ENCODE data around the gene EDN3. TPM values are rescaled to one million over a fixed set of nuclear protein-coding genes. Genes with fewer than 3 reads are reported as not detected.

Gene EDN3
- total and polyA plus RNA-seq, 2 donors: 0.24 to 3.1 TPM

GRCh38 chr20:59291740-59292383 is 8.5 kb upstream of the EDN3 start:
- H3K4me3 ChIP-seq (ENCODE audit: low read depth, low read length): no peak overlapping the region
- H3K36me3 ChIP-seq (ENCODE audit: insufficient read depth): no peaks in the 10 kb centered on the region
- WGBS: 89% methylated on average over 19 of the region's 19 CpGs
- DNase-seq (ENCODE audit: extremely low spot score): no peak
- no peak overlapping the region for H3K27ac ChIP-seq (ENCODE audit: low read depth)
- H3K4me1 ChIP-seq (ENCODE audit: insufficient read depth): no peaks in the 10 kb centered on the region

- H3K27ac ChIP-seq (ENCODE audit: low read depth): no peak overlapping the region
- H3K36me3 ChIP-seq (ENCODE audit: insufficient read depth): no peaks in the 10 kb centered on the region
- DNase-seq (ENCODE audit: extremely low spot score): no peak
- WGBS: 50% methylated on average over 5 of the region's 5 CpGs
- no peaks in the 10 kb centered on the region for H3K4me1 ChIP-seq (ENCODE audit: insufficient read depth)
- no peak overlapping the region for H3K4me3 ChIP-seq (ENCODE audit: low read depth, low read length)
These were observed 4.9 kb upstream of the EDN3 start for GRCh38 chr20:59295531-59295930.

DNA sequence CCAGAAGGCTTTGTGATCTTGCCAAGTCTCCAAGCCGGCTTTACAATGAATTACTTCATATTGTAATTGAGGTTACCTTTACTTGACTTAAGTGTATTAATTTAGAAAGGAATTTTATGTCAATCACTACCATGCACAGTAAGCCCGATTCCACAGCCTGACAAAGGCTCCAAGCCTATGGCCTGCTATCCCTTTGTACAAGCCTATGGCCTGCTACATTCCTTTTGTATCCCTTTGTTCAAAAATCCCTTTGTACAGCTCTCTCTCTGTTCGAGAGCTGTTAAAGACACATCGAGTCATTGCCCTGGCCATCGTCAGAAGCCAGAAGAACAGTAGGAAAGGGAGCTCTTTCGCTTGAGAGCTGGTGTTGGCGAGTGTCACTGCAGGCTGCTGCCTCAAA is 2.7 kb upstream of the EDN3 start:
- WGBS: 86% methylated on average over 7 of the region's 7 CpGs

GRCh38 chr20:59299945-59300332 is 472 bp upstream of the EDN3 start:
- DNase-seq (ENCODE audit: extremely low spot score): no peak
- H3K27ac ChIP-seq (ENCODE audit: low read depth): no peak overlapping the region
- no peaks in the 10 kb centered on the region for H3K36me3 ChIP-seq (ENCODE audit: insufficient read depth)
- no peak overlapping the region for H3K4me3 ChIP-seq (ENCODE audit: low read depth, low read length)
- WGBS: 4% methylated on average over 19 of the region's 19 CpGs
- no peaks in the 10 kb centered on the region for H3K4me1 ChIP-seq (ENCODE audit: insufficient read depth)

More for the DNA sequence above, 2.7 kb upstream of the EDN3 start:
- Histone ChIP-seq H3K4me3 (ENCODE audit: low read depth, low read length) (no peak overlapping the region), H3K36me3 (ENCODE audit: insufficient read depth) (no peaks in the 10 kb centered on the region), H3K27ac (ENCODE audit: low read depth) (no peak overlapping the region), H3K4me1 (ENCODE audit: insufficient read depth) (no peaks in the 10 kb centered on the region)
- DNase-seq (ENCODE audit: extremely low spot score): no peak

DNA sequence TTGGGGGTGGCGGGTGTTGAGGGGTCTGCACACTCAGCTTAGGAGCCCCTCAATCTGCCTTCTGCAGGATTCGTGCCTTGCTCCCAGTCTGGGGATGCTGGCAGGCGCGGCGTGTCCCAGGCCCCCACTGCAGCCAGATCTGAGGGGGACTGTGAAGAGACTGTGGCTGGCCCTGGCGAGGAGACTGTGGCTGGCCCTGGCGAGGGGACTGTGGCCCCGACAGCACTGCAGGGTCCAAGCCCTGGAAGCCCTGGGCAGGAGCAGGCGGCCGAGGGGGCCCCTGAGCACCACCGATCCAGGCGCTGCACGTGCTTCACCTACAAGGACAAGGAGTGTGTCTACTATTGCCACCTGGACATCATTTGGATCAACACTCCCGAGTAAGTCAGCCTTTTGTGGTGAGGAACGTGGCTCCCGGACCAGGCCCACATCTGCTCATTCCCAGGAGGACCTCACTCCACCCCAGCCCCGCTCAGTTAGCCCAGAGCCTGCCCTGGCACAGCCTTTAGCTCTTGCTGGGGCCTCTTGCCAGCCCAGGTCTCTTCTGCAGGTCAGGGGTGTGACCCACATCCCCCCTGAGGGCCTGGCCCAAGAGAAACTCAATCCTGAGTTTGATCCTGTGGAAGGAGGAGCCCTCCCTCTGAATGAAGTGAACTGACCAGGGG is 1.1 kb downstream of the EDN3 start:
- no peak overlapping the region for H3K4me3 ChIP-seq (ENCODE audit: low read depth, low read length)
- 77% methylated on average over 17 of the region's 17 CpGs for WGBS
- no peak for DNase-seq (ENCODE audit: extremely low spot score)
- no peak overlapping the region for H3K27ac ChIP-seq (ENCODE audit: low read depth)
- no peaks in the 10 kb centered on the region for H3K4me1 ChIP-seq (ENCODE audit: insufficient read depth)
- no peaks in the 10 kb centered on the region for H3K36me3 ChIP-seq (ENCODE audit: insufficient read depth)

- Histone ChIP-seq H3K36me3 (ENCODE audit: insufficient read depth) (no peaks in the 10 kb centered on the region), H3K27ac (ENCODE audit: low read depth) (no peak overlapping the region), H3K4me3 (ENCODE audit: low read depth, low read length) (no peak overlapping the region), H3K4me1 (ENCODE audit: insufficient read depth) (no peaks in the 10 kb centered on the region)
- DNase-seq (ENCODE audit: extremely low spot score): no peak
- 66% methylated on average over 7 of the region's 7 CpGs for WGBS
These were observed 5.7 kb downstream of the EDN3 start for GRCh38 chr20:59305908-59306655.

GRCh38 chr20:59307270-59307669 is 6.9 kb downstream of the EDN3 start:
- DNase-seq (ENCODE audit: extremely low spot score): no peak
- 89% methylated on average over 3 of the region's 3 CpGs for WGBS
- H3K4me3 ChIP-seq (ENCODE audit: low read depth, low read length): no peak overlapping the region
- no peaks in the 10 kb centered on the region for H3K4me1 ChIP-seq (ENCODE audit: insufficient read depth)
- H3K27ac ChIP-seq (ENCODE audit: low read depth): no peak overlapping the region
- no peaks in the 10 kb centered on the region for H3K36me3 ChIP-seq (ENCODE audit: insufficient read depth)

DNA sequence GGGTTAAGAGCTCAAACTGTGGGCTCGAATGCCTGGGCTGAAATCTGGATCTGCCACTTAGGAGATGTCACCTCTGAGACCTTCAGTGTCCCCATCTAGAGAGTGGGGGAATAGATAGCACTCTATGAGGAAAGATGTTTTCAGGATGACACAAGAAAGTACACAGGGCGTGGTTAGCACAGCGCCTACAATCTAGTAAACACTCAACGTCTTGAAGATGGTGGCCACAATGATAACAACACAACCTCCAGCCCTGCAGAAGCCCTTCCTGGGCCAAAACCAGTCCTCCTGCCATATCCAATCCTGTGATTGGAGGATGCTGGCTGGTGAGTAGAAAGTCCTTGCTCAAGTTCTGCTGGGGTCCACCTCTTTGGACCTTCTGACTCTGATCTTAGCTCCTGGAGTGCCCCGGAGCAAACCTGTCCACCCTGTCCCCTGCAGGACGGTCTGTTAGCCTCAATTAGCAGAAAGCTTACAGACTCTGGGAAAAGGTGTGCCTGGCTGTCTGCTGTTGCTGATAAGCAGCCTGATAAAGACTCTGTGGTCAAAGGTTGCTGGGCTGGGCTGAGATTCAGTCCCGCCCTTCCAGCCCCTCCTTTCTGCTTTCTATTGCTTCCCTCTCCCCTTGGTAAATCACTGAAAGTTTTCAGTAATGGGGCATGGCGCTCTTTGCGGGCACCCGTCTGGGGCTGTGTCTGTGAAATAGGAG is 8.2 kb downstream of the EDN3 start:
- DNase-seq (ENCODE audit: extremely low spot score): no peak
- WGBS: 69% methylated on average over 10 of the region's 10 CpGs

GRCh38 chr20:59309218-59309617 is 8.8 kb downstream of the EDN3 start:
- WGBS: 78% methylated on average over 3 of the region's 3 CpGs
- Histone ChIP-seq H3K4me1 (ENCODE audit: insufficient read depth) (no peaks in the 10 kb centered on the region), H3K36me3 (ENCODE audit: insufficient read depth) (no peaks in the 10 kb centered on the region), H3K27ac (ENCODE audit: low read depth) (no peak overlapping the region), H3K4me3 (ENCODE audit: low read depth, low read length) (no peak overlapping the region)
- no peak for DNase-seq (ENCODE audit: extremely low spot score)

More for the DNA sequence above, 8.2 kb downstream of the EDN3 start:
- Histone ChIP-seq H3K36me3 (ENCODE audit: insufficient read depth) (no peaks in the 10 kb centered on the region), H3K4me3 (ENCODE audit: low read depth, low read length) (no peak overlapping the region), H3K27ac (ENCODE audit: low read depth) (no peak overlapping the region), H3K4me1 (ENCODE audit: insufficient read depth) (no peaks in the 10 kb centered on the region)

DNA sequence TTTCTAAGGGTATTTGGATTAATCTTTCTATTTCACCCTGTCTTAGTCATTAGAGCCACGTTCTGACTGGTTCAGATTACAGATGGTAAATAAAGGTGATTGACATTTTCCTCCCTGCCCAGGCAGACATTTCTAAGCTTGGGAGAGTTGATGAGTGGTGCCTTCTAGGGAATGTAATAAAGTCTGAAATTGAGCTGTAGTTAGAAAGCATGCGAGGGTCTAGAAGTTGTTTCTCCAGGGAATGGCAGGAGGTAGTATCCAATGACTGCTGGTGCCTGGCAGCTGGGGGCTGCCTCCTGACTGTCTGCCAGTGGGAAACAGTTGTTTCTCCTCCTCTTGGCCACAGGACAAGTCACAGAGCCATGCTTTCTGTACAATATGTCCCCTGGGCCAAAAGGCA is 14.6 kb downstream of the EDN3 start:
- 29% methylated on average over 2 of the region's 2 CpGs for WGBS

DNA sequence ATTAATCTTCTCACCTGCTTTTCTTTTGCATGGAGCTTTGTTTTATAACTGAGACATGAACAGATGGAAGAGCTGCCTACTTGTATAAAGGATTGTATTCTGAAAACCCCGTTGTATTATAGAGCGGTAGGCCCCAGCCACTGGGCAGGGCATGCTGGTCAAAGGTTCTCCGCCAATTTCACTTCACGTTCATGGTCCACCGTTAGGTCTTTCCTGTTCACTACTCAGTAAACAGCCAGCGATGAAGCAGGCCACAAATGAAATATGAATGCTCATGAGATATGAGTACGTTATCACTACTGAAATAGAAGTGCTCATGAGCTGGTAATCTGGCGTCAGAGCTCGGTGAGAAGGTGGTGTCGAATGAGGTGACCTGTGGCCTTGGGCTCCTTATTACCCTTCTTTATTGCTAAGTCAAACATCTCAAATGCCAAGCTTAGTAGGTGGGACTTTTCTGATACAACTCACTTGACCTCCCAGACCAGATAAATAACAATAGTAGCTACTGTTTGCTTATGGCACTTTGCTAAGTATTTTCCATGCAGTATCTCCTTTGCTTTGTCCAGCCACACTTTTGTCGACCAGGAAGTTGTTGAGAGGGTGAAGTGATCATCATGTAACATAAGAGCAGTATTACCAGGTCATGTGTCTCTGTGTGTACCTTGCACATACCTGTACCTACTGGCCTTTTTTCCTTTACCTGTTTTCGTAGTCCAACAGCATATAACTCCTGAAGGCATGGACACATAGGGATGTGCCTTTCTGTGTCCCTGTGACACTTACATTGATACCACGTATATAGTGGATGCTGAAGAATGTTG is 16.7 kb downstream of the EDN3 start:
- H3K27ac ChIP-seq (ENCODE audit: low read depth): no peak overlapping the region
- WGBS: 85% methylated on average over 13 of the region's 13 CpGs
- no peak overlapping the region for H3K4me3 ChIP-seq (ENCODE audit: low read depth, low read length)
- no peaks in the 10 kb centered on the region for H3K4me1 ChIP-seq (ENCODE audit: insufficient read depth)
- H3K36me3 ChIP-seq (ENCODE audit: insufficient read depth): no peaks in the 10 kb centered on the region
- DNase-seq (ENCODE audit: extremely low spot score): no peak

More for the DNA sequence above, 14.6 kb downstream of the EDN3 start:
- DNase-seq (ENCODE audit: extremely low spot score): no peak
- Histone ChIP-seq H3K4me3 (ENCODE audit: low read depth, low read length) (no peak overlapping the region), H3K27ac (ENCODE audit: low read depth) (no peak overlapping the region), H3K36me3 (ENCODE audit: insufficient read depth) (no peaks in the 10 kb centered on the region), H3K4me1 (ENCODE audit: insufficient read depth) (no peaks in the 10 kb centered on the region)

DNA sequence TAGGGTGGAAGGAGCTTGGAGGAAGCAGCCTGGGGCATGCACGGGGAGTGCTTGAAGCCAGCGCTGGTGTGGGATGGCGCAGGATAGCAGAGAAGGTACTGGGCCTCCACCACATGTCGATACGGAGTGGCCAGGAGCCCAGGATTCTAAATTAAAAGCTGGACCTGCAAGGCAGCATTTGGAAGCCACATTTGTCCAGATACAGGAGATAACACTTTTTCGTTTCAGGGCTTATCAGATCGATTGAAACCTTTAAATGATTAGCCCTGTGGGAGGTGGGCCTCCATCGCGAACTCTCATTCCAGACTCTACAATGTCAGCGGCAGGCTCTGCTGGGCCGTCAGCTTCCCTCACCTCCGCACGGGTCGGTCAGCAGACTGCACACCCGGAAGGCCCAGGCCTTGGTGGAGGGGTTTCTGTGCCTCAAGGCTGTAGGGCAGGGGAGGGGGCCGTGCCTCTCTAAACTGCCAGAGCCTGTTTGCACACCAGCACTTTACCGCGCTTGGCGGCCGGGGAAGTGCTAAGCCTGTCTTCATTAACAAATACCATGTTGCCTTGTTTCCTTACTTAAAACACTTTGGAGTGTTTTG is 17.9 kb downstream of the EDN3 start:
- DNase-seq (ENCODE audit: extremely low spot score): no peak
- Histone ChIP-seq H3K27ac (ENCODE audit: low read depth) (no peak overlapping the region), H3K4me3 (ENCODE audit: low read depth, low read length) (no peak overlapping the region), H3K36me3 (ENCODE audit: insufficient read depth) (no peaks in the 10 kb centered on the region), H3K4me1 (ENCODE audit: insufficient read depth) (no peaks in the 10 kb centered on the region)
- 84% methylated on average over 20 of the region's 20 CpGs for WGBS

GRCh38 chr20:59318803-59319202 is 18.4 kb downstream of the EDN3 start:
- Histone ChIP-seq H3K4me1 (ENCODE audit: insufficient read depth) (no peaks in the 10 kb centered on the region), H3K4me3 (ENCODE audit: low read depth, low read length) (no peak overlapping the region), H3K27ac (ENCODE audit: low read depth) (no peak overlapping the region), H3K36me3 (ENCODE audit: insufficient read depth) (no peaks in the 10 kb centered on the region)
- DNase-seq (ENCODE audit: extremely low spot score): no peak
- WGBS: 67% methylated on average over 4 of the region's 4 CpGs
